Middle frontal gyrus (tissue), 1 donor: ENCODE measurements around the gene TRIM31.

Experiments
- DNase-seq: peaks from one replicate; pipeline ENCODE4 v3.0.0-alpha.2; 2015; ENCODE audit warnings: low spot score; ENCODE audit errors: extremely low spot score

The TRIM31 gene

GRCh38 chr6:30113003-30113759 lies at the start of gene TRIM31:
TSS of gene TRIM31 (minus strand) at chr6:30113090. CDS start at chr6:30112805, 285 bp downstream.
- DNase-seq: no peak

DNA sequence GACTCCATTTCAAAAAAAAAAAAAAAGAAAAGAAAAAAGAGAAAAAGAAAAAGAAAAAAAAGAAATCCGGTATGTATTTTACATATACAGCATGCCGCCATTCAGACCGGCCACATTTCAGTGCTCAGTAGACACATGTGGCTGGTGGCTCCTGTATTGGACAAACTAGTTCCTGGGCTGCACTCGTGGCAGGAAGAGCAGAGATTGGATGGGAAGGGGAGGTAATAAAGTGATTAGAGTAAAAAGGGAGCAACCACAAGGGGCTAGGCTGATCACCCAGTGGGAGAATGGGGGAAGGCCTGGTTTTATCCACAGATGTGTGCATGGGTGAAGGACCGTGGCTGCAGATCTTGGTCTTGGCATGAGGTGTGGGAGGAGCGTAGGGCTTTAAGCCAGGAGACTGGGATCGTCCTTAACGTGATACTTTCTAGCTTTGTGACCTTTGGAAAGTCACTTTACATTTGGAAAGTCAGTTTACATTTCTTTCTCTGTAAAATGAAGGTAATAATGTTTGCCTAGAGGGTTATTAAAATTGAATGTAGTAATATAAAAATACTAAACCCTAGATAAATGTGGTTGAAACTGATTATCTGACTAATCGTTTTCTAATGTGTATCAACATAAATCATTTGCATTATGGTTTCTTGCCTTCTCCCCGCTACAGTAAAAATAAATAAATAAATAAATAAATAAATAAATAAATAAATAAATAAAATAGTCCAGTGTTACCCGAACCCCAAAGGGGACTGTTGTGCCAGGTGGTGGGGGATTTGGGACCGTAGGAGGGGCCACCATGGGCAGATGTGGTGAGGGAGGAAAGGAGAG lies 49.6 kb upstream of the TRIM31 start:
- no peak for DNase-seq

DNA sequence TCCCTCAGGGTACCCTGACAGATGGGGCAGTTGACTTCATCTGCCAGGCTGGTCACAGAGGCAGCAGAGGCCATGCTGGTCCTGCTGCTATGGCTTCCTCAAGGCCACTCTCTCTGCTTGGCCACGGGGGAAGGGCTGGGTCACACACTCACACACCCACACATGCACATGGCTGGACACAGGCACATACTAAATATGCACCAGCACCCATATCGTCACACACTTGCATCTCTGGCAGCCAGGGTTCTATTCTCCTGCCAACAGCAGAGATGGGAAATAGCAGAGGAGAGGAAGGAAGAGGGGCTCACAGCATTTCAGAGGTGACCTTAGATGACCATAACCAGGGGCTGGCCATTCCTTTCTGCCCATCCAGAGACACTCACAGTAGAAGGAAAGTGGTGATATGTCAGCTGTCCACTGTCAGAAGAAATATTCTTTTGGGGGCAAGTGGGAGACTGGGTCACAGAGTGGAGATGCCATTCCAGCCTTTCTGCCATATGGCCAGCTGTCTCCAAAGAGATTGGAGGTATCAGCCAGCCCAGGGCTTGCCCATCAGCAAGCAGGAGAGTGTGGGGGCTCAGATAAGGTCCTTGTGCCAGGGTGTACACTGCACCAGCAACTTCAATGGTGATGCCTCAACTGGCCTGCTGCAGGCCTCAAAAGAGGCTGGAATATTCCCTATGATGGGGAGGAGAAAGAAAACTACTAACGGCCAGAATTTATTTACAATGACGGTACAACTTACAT lies 48.1 kb upstream of the TRIM31 start, which contains the start of gene TRIM10:
TRIM10 (minus strand) TSS at position 427 of the 747 bp plus-strand sequence; CDS start at position 74, 353 bp downstream.
- DNase-seq: no peak

DNA sequence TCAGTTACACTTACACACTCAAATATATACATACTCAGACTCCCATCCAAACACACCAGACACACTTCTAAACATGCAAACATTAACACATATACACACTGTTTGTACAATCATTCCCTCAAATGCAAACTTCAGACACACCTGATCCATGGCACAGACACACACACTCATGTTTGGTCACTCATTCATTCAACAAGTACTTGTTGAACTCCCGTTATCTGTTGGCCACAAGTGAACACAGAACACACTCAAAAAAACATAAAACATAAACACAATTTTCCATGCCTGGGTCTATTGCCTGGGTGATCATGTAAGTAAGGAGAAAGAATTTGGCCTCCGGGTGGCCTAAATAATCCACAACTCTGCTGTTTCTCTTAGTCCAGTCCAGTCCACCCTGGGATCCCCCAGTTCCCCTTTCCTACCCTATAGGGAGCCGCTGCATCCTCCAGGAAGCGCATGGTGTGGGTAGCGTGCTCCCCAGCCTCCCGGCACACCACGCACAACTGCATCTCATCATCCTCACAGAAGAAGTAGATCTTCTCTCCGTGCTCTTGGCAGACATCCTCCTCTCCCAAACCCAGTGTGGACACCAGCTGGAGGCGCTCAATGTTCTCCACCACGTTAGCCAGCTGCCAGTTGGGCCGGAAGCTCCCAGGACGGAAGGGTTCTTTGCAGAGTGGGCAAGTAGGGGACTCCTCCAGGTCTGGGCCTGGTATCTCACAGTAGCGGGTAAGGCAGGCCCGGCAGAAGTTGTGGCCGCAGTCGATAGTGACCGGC lies 47.3 kb upstream of the TRIM31 start:
- DNase-seq: no peak

DNA sequence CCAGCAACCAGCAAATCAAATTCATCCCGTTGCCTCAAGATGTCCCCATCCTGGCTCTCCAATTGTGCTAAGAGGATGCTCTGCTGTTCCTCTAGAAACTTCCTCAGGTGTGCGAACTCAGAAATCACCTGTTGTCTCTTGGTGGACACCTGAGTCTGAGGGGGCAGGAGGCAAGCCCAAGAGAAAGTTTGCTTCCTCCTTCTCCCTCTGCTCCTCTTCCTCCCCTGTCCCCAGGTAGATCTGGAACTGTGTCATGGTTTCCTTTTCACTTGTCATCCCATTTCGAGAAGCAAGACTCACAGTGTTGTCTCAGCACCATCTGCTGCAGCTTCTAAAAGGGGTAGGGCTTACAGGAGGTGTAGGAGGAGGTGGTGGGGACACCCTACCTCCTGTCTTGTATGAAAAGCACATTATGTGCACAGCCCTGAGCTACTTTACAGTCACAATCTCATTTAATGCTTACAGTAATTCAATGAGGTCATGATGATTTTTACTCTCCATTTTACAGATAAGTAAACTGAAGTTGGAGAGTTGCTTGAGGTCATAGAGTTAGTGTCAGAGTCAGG lies 45.7 kb upstream of the TRIM31 start:
- DNase-seq: peak; percentile 31

GRCh38 chr6:30157999-30158398 lies 45.1 kb upstream of the TRIM31 start:
- no peak for DNase-seq

- no peak for DNase-seq
Observed at GRCh38 chr6:30157581-30157980, 44.7 kb upstream of the TRIM31 start.

DNA sequence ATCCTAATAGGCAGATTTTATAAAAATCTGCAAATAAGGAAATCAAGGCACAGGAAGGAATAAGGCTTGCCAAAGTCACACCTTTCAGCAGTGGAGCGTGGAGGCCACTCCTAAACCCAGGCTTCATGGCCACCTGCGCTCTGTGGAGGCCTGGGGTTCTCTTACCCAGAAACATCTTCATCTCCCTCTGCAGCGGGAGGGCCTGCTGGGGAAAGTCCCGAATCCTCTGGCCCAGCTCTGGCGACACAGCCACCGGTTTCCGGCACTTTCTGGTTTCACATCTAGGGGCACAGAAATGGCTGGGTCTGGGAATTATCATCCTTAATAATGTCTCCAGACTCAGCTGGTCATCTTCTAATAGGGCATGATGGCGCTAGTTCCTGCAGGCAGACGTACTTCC lies 43.9 kb upstream of the TRIM31 start:
- DNase-seq: no peak

GRCh38 chr6:30156262-30156599 lies 43.3 kb upstream of the TRIM31 start:
- no peak for DNase-seq

DNA sequence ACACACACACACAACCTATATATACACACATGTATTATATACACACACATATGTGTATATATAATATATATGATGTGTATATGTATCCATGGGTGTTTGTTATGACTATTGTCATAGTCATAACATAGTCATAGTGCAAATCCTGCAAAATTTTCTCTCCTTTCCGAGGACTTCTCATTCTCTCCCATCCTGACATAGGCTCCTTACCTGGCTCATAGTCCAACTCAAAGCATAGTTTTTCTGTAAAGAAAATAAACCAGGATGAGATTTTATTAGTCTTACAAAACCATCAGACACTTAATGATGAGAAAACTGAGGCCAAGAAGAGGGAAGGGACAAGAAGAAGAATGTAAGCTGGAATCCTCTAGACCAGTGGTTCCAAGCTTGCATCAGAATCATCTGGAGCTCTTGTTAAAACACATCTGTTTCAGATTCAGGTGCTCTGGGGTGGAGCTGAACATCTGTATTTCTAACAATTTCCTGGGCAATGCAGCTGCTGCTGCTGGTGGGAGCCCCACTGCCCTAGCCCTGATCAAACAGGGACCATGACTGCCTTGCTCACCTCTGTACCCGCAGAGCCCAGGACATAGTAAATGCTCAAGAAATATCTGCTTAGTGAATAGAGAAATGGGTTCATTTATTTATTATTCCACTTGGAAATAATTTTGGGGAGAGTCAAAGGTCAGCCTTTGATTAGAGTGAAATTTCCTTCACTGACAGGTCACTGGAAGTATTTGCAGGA lies 42.8 kb upstream of the TRIM31 start:
- DNase-seq: no peak

GRCh38 chr6:30154709-30155519 lies 42.0 kb upstream of the TRIM31 start:
- no peak for DNase-seq

- DNase-seq: no peak
Observed at GRCh38 chr6:30154061-30154460, 41.2 kb upstream of the TRIM31 start.

DNA sequence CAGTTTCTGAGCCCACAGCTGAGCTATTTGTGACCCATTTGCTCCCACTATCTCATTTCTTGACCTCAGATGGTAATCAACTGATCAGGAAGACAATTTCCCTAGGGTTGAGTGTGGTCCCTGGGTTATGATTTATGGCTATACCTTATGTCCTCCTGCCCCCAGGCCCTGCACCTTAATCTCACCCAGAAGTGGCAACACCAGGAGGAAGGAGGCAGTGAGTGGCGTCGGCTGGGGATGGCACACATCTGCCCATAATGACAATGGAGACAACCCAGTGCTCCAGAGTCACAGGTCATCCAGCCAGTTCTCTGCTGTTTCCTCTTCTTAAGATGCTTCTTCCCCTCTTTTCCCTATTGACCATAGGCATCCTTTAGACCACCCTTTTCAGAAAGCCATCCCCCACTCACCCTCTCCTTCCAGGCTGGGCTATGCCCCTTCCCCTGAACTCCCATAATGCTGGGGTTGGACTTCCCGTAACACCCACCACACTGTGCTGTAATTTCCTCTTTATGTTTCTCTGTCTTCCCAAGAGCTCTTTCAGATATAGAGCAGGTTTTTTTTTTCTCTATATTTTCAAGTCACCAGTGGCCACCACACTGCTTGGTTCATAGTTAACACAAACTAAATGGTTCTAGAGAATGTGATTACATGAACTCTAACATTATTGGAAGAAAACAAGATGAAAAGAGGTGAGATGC lies 40.2 kb upstream of the TRIM31 start:
- no peak for DNase-seq

DNA sequence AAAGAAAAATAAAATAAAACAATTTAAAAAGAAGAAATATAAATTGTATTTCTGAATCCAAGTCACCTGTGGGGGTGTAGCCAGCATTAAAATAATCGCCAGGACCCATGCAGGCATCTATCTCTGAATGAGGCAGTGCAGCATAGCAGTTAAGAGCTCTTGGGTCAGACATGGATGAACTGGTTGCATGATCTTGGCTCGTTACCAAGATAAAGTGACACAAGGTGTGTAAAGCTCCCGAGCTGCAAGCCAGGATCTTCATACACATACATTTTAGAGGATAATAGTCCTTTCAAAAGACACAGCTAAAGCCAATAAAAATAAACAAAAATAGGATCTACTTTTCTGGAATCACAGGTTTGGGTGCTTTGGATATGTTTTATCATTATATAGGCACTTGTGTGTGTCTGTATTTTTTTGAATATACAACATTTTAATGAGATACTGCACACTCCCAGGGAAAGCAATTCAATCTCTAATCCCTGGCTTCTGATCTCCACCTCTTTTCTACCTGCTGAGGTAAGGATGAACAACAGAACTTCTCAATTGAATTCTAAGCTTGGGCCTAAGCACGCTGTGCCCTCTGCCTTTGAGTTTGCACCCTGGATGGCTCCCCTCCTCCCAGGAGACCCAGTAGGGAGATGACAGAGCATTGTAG lies 39.3 kb upstream of the TRIM31 start:
- DNase-seq: no peak

- no peak for DNase-seq
Observed at GRCh38 chr6:30151580-30151979, 38.7 kb upstream of the TRIM31 start.

GRCh38 chr6:30150671-30151395 lies 37.9 kb upstream of the TRIM31 start:
- DNase-seq: no peak

GRCh38 chr6:30149858-30150550 lies 37.1 kb upstream of the TRIM31 start:
- DNase-seq: no peak
